Right lobe of liver (tissue), 4 donors: Measurements from ENCODE around the gene C1R.

Source experiments
- CTCF ChIP-seq, 4 donors: fragments of 200-600 bp in 3 of 4; fragments of 450-650 bp in 1 of 4; IDR thresholded peaks; one replicate each; pipeline versions ENCODE4 v1.5.1 to v1.8.0; 2016 to 2022; ENCODE audit warnings: antibody characterized with exemption in 4 of 4, mild to moderate bottlenecking in 2 of 4
- POLR2A ChIP-seq: fragments of 450-650 bp; IDR thresholded peaks from one replicate; pipeline ENCODE4 v1.6.1; 2017; ENCODE audit warnings: antibody characterized with exemption, mild to moderate bottlenecking
- donor health status: DM: no; HTN: no; CAD: no.
- donor health status: DM: no; HTN: no; CAD: no.
- donor health status: DM: no; HTN: yes; CAD: no.

- TF ChIP-seq POLR2A (no peak), CTCF (IDR thresholded peaks at IDR 0.05) (no peak)
Measured at GRCh38 chr12:7058163-7058845, 33.9 kb downstream of the C1R start.
